ENCODE measurements around the gene FHIT.
A peak's percentile ranks its signal among the peaks of the same experiment; 100 is the strongest.

FHIT gene

DNA sequence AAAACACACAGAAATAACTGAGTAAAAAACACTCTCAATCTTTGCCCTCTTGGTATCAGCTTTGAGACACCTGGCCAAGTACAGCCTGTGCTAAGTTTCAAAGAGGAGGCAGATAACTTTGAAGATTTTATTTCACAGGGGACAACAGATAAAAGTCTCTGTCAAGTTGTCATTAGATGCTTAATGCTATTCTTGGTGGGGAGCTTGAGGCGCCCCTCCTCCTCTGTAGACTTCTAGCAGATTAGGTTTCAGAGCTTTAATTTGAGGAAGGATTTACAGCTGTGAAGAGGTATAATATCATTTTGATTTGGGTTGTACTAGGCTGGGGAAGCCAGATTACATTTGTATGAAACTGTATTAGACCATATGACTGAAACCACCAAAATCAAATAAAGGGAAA lies 620.3 kb downstream of the FHIT start:
- no peak for DNase-seq (ENCODE audit: low read depth in 2 of 2)

DNA sequence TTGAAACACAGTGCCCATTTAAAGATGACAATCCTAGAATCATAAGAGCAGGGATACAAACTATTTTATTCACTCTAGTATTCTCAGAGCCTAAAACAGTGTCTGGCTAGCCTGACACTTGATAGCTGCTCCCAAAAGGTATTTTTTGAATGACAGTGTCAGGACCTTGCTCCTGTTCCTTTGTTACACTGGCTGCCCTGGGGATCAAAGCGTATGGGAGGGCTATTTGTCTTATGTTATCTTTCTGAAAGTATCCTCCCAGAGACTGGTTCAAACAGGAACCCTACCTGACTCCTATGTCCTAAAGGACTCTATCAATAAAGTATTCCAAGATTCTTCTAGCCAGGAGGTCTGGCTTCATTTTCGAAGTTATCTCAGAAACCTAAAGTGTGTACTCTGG lies 621.4 kb downstream of the FHIT start:
- DNase-seq (ENCODE audit: low read depth in 2 of 2) = no peak

DNA sequence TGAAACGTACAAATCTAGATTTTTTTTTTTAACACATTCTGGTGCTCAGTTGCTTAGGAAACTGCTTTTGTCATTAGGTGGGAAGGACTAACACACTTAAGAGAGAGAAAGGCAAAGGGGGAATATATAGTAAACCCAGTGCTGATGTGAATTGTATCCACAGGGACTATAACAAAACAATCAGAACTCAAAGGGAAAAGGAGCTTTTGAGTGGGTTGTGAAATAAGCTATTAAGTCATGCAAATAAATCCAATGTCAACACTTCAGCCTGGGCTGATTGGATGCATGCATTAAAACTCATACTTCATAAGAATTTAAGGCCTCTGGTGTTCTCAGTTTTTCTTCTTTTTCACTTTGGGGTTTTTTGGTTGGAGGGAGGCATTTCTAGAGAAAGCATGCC lies 628.9 kb downstream of the FHIT start:
- DNase-seq (ENCODE audit: low read depth in 2 of 2) = peak in 1 of 2 experiments; percentile 14

DNA sequence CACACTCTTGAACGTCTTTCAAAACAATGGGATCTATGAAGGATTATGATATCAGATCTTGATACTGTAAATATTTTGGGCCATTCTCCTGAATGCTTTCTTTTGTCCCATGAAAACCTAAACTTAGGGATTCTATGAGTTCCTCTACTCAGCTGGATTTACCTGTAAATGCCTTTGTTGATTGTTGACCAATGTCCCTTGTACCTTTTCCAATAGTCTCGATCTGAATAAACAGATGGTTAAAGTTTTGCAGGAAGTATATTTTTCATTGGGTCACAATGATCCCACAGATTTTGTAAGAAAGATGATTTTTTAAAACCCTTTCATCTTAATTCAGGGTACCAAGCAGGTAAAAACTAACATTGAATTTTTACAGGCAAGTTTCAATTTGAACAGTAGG lies 634.1 kb downstream of the FHIT start:
- DNase-seq (ENCODE audit: low read depth in 2 of 2) = no peak

DNA sequence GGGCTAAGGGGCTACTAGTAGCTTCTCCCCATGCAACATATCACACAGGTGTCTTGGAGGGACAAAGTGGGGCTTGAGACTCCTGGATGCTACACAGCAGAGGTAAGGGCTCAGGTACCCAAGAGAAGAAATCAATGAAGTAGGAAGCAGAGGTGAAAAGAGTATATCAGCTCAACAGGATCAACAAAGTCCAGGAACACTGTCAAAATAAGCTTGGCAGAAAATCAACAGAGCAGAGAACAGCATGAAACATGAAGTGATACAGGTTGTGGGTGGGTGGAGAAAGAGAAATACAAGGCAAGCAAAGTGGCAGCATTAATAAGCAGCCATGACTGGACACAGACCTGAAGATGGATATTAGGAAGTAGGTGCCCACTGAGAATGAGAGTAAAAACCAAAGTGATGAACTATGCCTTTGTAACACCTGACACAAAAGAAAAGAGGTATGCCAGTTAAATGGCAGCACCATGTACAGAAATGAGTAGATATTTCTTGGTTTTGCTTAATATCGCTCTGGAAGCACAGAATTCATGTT lies 637.4 kb downstream of the FHIT start:
- DNase-seq (ENCODE audit: low read depth in 2 of 2) = no peak

DNA sequence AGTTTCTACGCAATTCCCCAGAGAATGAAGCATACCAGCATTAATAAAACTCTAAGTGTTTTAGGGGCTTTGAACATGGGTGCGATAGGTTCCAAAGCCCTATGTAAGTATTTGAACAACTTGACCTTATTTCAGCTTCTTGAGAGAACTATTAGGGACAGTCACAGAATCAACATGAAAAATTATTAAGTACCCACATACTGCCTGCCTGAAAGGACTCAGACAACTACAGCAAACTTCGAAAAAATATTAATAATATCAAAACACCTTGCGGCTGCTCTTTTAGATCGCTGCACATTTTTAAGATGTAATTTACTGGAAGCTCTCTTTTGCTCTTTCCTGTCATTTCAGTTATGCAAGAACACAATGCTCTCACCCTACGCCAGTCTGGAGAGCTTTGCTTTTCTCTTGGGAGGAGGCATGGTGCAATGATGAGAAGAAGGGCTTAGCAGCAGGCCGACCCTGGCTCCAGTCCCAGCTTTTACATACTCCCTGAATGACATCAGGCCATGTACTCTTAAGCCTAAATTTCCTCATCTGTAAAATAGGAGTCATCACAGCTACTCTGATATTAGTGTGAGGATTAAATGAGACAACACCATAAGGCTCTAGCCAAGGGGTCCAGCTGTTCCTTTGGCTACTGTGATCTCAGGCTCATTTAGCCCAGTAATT lies 640.7 kb downstream of the FHIT start:
- DNase-seq (ENCODE audit: low read depth in 2 of 2) = peak; percentile 84 to 85

DNA sequence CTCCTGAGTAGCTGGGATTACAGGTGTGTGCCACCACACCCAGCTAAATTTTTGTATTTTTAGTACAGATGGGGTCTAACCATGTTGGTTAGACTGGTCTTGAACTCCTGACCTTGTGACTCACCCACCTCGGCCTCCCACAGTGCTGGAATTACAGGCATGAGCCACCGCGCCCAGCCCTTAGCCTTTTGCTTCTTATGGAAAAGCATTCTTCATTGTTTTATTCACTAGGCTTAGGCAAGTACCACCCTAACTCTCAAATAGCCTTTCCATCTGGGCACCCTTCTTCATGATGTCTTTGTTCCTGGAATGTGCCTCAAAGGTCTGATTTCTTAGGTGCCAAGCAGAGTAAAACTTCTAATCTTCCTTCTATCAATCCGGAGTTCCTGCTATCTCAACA lies 641.8 kb downstream of the FHIT start:
- DNase-seq (ENCODE audit: low read depth in 2 of 2) = no peak

DNA sequence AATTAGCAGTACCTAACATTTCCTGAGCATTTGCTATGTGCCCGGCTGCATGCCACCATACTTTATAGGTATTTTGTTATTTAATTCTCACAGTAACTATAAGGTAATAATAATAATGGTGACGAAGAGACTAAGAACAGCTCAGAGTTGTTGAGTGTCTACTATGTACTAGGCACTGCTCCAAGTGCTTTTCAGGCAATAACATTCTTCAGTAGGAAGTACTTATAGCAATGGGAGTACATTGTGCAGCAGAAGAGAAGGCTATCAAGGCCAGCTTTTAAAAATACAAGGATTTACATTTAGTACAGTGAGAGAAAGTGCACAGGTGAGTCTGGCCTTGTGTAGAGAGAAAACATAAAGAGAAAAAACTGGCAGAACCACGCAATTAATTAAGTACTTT lies 647.4 kb downstream of the FHIT start:
- no peak for DNase-seq (ENCODE audit: low read depth in 2 of 2)

DNA sequence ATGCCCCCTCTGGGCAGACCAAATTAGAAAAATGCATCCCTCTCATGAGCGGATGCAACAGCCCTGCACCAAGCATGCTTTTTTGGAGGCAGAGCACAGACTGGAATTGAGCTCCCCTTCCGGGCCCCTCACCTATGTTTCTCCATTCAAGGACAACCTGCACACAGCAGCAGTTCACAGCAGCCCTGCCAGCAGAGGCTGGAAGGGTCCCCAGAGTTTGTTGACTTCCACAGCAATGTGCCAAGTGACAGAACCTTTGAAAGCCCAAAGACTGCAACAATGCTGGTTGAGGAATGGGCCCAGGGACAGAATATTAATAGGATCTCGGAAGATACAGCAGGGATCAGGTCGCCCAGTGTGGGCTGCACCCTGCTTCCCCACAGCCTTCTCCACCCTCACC lies 650.4 kb downstream of the FHIT start:
- DNase-seq (ENCODE audit: low read depth in 2 of 2) = no peak

DNA sequence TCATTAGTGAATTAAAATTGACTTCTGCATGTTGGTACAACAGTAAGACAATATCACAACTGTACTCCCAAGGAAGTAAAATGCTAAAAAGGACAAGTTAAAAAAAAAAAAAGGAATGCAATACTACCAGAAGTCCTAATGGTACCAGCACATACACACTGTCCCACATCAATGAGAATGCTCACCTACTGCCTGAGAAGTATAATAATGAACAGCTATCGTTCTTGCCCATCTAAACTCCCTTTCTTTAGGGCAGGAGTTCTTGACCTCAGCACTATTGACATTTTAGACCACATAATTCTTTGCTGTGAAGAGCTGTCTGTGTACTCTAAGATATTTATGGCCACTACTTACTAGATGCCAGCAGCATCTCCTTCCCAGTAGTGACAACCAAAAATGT lies 651.7 kb downstream of the FHIT start:
- no peak for DNase-seq (ENCODE audit: low read depth in 2 of 2)

DNA sequence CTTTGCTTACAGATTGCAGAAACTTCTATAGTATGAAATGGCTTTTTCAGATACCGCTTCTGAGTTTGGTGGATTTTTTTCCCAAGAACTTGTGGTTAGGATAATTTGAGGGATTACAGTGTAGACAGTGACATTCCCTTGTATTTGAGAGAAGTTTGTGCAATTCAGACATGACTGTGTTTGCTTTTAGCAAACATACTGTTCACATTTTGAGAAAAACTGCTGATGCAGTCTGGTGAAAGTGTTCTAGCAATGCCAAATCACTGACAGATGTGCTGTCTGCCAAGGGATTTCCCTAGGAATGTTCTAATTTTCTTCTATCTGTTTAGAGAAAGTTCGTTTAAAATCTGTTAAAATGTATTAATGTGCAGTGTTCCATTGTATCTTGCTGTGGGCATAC lies 652.6 kb downstream of the FHIT start:
- peak; percentile 62 to 66 for DNase-seq (ENCODE audit: low read depth in 2 of 2)

DNA sequence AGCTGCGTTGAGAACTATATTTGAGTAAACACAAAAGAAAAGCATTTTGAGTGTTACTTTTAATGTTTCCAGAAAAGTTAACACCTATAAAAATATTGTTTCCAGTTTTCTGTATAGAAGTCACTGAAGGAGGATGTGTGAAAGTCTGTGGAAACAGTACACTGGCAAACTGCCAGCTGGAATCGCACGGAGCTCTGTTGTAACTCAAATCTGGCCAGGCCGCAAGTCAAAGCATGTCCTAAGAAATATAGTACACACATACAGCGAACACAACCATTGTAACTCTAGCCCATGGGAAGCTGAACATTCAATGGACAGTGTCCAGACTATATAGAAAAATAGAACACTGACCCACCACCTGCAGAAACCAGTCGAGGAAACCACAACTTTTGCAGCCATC lies 657.2 kb downstream of the FHIT start:
- peak; percentile 54 to 61 for DNase-seq (ENCODE audit: low read depth in 2 of 2)

DNA sequence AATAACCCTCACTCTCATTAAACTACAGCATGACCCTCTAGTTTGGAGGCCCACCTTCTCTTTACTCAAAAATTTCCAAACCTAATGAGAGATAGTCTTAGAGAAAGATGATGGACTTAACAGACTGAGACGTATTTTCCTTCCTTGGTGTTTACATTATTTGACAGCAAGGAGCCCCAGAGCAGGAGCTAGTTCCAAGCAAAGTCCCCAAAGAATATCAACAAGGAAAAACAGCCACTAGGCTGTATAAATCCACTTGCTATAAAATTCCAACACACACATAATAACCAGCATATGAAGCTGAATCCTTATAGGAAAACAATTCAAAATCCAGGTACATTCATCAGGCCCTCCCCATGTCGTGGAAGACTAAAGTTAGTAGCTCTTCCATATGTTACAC lies 660.0 kb downstream of the FHIT start:
- no peak for DNase-seq (ENCODE audit: low read depth in 2 of 2)

DNA sequence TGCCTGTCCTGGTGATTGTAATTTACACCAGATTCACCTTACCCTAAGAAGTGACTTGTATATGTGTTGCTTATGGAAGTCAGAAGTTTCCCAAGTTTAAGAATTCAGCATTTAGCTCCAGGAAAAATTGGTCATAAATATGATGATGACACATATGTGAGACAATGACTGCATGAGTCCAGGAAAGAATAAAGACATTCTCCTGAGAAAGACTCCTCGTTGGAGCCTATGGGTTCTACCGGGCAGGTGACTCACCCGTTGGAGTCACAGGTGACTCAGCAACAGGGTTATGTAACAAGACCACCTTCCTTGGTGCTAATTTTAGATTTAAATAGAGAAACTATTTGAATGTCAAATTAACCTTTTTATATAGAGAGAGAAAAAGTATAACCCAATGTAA lies 662.4 kb downstream of the FHIT start:
- DNase-seq (ENCODE audit: low read depth in 2 of 2) = no peak

DNA sequence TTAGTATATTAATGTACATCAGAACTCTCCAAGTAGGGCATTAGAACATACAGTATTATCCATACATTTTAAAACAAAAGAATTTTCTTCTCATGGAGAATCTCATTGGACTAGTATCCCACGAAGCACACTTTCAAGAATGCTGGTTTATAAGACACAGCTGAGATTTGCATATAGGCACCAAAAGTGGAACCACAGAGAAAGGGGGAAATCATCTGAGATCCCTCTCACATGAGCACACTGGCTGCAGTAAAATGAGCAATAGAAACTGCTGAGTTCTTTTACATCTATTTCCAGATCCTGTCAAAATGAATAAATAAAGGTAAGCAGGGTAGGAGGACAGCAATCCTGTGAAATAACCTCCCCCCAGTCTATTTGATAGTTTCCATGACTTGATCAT lies 665.3 kb downstream of the FHIT start:
- no peak for DNase-seq (ENCODE audit: low read depth in 2 of 2)

DNA sequence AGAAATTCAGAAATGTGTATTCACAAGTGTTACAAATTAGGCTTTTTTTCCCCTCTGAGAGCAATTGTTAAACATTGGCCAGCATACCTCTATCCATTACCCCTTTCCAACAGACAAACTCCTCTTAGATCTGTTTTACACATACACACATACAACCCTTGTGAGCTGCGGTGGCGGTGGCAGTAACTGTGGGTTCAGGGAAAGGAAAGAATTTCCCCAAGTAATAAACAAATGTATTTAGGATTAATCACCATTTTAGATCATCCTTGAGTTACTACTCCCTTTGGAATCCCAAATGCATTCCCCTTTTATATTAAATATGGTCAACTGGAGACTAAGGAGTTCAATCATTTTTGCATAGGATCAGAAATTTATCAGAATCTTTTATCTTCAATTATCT lies 667.0 kb downstream of the FHIT start:
- DNase-seq (ENCODE audit: low read depth in 2 of 2) = peak; percentile 67 to 68

DNA sequence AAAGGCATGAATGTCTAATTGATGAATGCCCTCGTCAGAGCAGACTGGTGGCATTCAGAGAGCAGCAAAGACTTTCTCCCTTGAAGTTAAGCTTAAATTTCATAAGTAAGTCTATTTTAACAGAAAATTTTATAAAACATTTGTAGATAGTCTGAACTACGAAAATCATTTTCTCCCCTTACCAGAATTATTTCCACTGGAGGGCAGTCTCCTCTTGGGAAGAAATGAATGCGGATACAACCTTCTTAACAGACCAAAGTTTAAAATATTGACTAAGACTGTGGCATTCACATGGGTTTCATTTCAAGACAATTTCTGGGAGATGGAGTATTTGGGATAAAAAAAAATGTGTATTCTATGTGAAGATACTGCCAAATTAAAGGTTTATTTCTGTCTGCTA lies 669.0 kb downstream of the FHIT start:
- DNase-seq (ENCODE audit: low read depth in 2 of 2) = no peak

DNA sequence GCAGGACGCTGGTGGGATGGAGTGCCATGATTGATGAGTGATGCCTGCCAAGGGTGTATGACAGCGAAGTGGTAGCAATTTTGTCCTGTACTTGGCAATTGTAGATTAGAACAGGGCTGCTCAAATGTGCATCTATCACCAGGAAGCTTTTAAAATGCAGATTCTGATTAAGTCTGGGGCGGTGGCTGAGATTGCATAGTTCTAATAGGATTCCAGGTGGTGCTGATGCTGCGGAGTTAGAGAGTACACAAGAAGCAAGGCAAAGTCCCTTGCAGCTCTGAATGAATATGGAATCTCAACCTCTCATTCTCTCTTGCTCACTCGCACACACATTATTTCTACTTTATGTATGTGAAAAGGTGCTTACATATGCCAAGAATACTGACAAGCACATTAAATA lies 670.4 kb downstream of the FHIT start:
- no peak for DNase-seq (ENCODE audit: low read depth in 2 of 2)

DNA sequence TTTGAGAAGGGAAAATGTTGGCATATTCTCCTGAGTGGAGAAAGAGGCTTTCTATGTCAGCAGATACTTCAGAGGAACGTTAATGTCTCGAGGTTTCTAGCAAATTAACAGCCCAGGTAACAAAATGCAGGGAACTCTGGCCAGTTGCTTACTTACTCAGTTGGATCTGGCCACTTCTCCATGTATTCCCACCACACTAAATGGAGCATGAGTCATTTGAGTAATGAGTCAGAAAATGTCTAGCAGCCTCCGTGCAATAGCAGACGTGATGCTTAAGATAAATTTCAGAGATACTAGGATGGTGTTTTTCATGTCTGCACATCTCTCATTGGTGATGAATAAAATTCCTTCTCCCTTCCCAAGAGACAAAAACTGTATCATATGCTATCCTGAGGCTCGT lies 671.5 kb downstream of the FHIT start:
- DNase-seq (ENCODE audit: low read depth in 2 of 2) = peak; percentile 88

DNA sequence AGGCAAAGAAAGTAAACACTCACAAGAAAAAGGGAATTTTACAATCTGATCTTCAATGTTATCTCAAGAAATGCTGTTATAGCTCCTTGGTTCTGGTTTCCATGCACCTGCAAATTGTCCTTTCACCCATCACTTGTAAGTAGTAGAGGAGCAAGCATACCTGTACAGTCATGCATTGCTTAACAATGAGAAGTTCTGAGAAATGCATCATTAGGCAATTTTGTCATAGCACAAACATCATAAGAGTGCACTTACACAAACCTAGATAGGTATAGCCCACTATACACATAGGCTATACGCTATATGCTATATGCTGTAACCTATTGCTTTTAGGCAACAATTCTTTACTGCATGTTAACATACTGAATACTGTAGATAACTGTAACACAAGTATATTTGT lies 672.3 kb downstream of the FHIT start:
- DNase-seq (ENCODE audit: low read depth in 2 of 2) = no peak

DNA sequence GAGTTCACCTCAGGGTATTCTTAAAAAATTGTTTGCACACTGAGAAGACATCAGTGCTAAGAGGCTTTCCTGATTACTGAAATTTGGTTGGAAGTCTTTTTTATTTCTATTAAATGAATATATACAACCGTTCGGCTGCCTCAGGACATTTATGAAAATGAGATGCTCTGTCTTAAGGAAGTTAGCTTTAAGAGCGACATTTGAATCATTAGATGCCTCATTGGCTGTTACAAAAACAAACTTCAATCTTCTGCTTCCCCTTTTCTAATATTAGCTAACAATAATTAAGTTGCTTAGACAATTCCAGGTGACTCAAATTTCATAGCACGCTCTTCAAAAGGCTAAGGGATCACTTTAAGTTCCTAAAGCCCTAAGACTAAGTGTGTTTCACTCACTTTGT lies 673.7 kb downstream of the FHIT start:
- no peak for DNase-seq (ENCODE audit: low read depth in 2 of 2)

DNA sequence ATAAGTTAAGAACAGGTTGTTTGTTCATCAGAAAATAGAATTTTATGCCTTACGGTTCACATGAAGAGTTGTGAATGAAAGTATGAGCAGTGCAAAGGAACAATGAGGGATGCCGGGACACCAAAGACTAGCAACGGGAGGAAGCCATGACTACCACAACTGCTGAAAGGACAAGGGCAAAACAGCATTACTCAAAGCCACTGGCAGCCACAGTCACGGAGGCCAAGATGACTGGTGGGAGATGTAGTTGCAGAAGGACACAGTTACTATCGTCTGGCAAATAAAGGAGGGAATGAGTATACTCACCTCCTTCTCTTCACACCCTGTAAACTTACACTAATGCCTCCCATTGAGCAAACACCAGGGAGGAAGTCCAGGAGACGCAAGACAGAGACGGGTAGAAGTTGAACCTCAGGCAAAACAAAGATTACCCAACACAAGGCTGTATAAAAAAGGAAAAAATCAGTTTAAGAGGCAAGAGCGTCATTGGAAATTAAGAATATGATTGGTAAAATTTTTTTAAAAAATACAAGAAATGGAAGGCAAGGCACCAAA lies 675.5 kb downstream of the FHIT start:
- DNase-seq (ENCODE audit: low read depth in 2 of 2) = no peak

DNA sequence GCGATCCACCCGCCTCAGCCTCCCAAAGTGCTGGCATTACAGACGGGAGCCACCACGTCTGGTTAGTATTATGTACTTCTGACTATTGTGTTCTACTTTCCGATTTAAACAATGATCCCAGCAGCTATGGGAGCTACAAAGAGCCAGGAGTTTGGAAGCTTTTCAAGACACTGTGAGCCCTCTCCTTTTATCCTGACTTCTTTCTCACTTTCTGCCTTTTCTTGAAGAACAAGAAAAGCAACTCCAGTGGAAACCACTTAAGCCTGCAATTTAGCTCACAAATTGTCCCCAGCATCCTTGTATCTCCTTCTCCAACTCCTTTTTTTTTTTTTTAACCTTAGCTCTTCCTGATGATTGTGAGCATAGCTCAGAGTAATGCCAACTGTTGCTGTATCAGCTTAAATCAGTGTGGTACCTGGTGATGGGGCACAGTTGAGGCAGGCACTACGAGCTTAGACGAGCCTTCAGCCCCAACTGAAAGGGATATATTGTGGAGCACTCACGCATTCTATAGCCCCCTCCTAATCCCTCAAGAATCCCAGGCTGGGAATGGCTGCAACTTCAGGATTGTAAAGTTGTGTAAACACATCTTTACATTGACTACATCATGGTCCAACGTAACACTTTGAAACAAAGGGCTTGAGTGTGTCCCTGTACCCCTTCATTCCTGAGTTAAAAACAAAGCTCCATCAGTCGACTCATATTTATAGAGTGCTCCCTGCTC lies 677.0 kb downstream of the FHIT start:
- no peak for DNase-seq (ENCODE audit: low read depth in 2 of 2)
